Breast epithelium (tissue), 4 donors: ENCODE data around the gene NFAT5. TPM values are rescaled to one million over a fixed set of nuclear protein-coding genes. Genes with fewer than 3 reads are reported as not detected.
"Not testable (repeated sequence)": the region's sequence is repeated elsewhere in the genome, so short reads cannot be mapped to it uniquely, and the experiment has no call there.

ENCODE experiments used
- DNase-seq, 2 donors: peaks; one replicate each; pipeline ENCODE4 v3.0.0-alpha.2; 2019; ENCODE audit warnings: low spot score in 2 of 2
- H3K27ac ChIP-seq, 2 donors: fragments of 200-600 bp; sonication (generic) in 1 of 2; one replicate each; pipeline ENCODE4 v1.5.1; 2016 to 2019; ENCODE audit warnings: mild to moderate bottlenecking in 1 of 2
- H3K27me3 ChIP-seq, 2 donors: fragments of 200-600 bp; sonication (generic) in 1 of 2; one replicate each; pipeline versions ENCODE4 v1.5.1 to v1.6.0; 2017 to 2019; ENCODE audit warnings: control low read depth in 1 of 2, mild to moderate bottlenecking in 1 of 2
- H3K36me3 ChIP-seq: fragments of 200-600 bp; one replicate; pipeline ENCODE4 v1.5.1; 2019
- H3K4me1 ChIP-seq, 2 donors: fragments of 200-600 bp; sonication (generic); one replicate each; pipeline ENCODE4 v1.5.1; 2016 to 2019; ENCODE audit warnings: control low read depth in 1 of 2
- H3K4me3 ChIP-seq, 3 donors: fragments of 200-600 bp; sonication (generic); 1 replicate in 2 of 3; 2 replicates in 1 of 3; pipeline ENCODE4 v1.5.1; 2016 to 2019; ENCODE audit warnings: mild to moderate bottlenecking in 3 of 3, moderate library complexity in 2 of 3
- H3K9me3 ChIP-seq, 2 donors: fragments of 200-600 bp; sonication (generic) in 1 of 2; one replicate each; pipeline ENCODE4 v1.5.1; 2016 to 2019; ENCODE audit warnings: control low read depth in 1 of 2
- POLR2A ChIP-seq: fragments of 450-650 bp; IDR thresholded peaks from one replicate; pipeline ENCODE4 v1.6.1; 2016; ENCODE audit warnings: antibody characterized with exemption, mild to moderate bottlenecking, moderate library complexity
- POLR2AphosphoS5 ChIP-seq, 3 donors: sonication (generic); formaldehyde crosslinking; IDR thresholded peaks; one replicate each; pipeline ENCODE4 v1.6.1; 2017; ENCODE audit warnings: antibody characterized with exemption in 3 of 3
- intact Hi-C: fragments of 100-400 bp; cut with DNase I; formaldehyde crosslinking; loops from one replicate; pipeline ENCODE4 v1.15.1; 2023; ENCODE audit warnings: low total_unique reads
- total RNA-seq, 3 donors: library from RNA; depleted of rRNA; stranded (reverse); fragments of >200 nt; gene quantifications; one replicate each; pipeline ENCODE4 v1.1.0, GENCODE V29; 2016
- TF ChIP-seq, protein P1 (sequence below), 3 donors: fragments of 450-650 bp; IDR thresholded peaks; one replicate each; pipeline ENCODE4 v1.5.1; 2016 to 2017; ENCODE audit warnings: antibody characterized with exemption in 3 of 3, mild to moderate bottlenecking in 3 of 3, moderate library complexity in 3 of 3

Gene NFAT5
- total RNA-seq, 3 donors from 2014 or later = 57.3 to 88.3 (median 63.3) TPM

DNA sequence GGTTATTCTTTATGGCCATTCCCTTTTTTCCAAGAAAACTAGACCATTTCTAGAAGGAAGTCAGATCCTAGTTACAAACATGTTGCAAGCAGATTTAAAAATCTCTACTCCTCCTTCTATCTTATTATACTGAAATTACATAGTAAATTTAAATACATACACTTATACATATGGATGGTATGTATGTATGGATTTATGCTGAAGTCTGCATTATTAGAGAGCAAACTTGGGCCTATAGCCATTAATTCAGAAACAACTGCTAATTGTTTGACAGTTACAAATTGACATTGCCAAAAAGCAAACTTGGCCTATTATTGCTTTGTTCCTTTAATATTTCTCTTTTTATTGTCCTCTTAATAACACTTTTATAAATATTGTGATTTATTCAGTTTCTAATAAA is 67.1 kb downstream of the NFAT5 start:
- H3K9me3 ChIP-seq = peaks cover 0 to 5% of the 10 kb centered on the region in 2 donors
- H3K27me3 ChIP-seq = no peaks in the 10 kb centered on the region
- intact Hi-C loops = no loop called here
- no peaks in the 10 kb centered on the region for H3K4me1 ChIP-seq
- DNase-seq = no peak
- H3K36me3 ChIP-seq = no peaks in the 10 kb centered on the region
- no peak overlapping the region for H3K27ac ChIP-seq
- TF ChIP-seq POLR2A = no peak
- TF ChIP-seq, protein P1, sequence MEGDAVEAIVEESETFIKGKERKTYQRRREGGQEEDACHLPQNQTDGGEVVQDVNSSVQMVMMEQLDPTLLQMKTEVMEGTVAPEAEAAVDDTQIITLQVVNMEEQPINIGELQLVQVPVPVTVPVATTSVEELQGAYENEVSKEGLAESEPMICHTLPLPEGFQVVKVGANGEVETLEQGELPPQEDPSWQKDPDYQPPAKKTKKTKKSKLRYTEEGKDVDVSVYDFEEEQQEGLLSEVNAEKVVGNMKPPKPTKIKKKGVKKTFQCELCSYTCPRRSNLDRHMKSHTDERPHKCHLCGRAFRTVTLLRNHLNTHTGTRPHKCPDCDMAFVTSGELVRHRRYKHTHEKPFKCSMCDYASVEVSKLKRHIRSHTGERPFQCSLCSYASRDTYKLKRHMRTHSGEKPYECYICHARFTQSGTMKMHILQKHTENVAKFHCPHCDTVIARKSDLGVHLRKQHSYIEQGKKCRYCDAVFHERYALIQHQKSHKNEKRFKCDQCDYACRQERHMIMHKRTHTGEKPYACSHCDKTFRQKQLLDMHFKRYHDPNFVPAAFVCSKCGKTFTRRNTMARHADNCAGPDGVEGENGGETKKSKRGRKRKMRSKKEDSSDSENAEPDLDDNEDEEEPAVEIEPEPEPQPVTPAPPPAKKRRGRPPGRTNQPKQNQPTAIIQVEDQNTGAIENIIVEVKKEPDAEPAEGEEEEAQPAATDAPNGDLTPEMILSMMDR (IDR thresholded peaks at IDR 0.05) = no peak
- TF ChIP-seq POLR2AphosphoS5 (IDR thresholded peaks at IDR 0.05) = no peak
- H3K4me3 ChIP-seq = no peak overlapping the region

DNA sequence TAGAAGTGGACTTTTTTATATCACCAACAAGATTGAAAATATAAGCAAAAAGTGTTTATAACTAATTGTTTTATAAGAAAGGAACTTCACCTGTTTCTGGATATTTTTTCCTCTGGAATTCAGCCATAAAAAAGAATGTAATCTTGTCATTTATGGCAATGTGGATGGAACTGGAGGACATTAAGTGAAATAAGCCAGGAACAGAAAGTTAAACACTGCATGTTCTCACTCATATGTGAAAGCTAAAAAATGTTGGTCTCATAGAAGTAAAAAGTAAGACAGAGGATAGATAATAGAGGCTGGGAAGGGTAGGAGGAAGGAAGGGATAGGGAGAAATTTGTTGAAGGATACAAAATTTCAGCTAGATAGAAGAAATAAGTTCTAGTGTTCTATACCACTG is 67.6 kb downstream of the NFAT5 start:
- intact Hi-C loops = no loop called here
- no peak for DNase-seq
- no peaks in the 10 kb centered on the region for H3K36me3 ChIP-seq

DNA sequence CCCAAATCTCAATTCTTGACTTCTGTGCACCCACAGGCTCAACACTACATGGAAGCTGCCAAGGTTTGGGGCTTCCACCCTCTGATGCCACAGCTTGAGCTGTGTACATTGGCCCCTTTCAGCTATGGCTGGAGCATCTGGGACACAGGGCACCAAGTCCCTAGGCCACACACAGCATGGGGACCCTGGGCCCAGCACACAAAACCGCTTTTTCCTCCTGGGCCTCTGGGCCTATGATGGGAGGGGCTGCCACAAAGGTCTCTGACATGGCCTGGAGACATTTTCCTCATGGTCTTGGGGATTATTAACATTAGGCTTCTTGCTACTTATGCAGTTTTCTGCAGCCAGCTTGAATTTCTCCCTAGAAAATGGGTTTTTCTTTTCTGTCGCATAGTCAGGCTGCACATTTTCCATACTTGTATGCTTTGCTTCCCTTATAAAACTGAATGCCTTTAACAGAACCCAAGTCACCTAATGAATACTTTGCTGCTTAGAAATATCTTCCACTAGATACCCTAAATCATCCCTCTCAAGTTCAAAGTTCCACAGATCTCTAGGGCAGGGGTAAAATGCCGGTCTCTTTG is 70.9 kb downstream of the NFAT5 start:
- H3K36me3 ChIP-seq, H3K4me3 ChIP-seq, DNase-seq, intact Hi-C loops, H3K27ac ChIP-seq, H3K4me1 ChIP-seq, H3K9me3 ChIP-seq, H3K27me3 ChIP-seq: not testable (repeated sequence)

More for the DNA sequence above, 67.6 kb downstream of the NFAT5 start:
- Histone ChIP-seq H3K9me3 (peaks cover 0 to 5% of the 10 kb centered on the region in 2 donors), H3K4me1 (no peaks in the 10 kb centered on the region), H3K27ac (no peak overlapping the region), H3K27me3 (no peaks in the 10 kb centered on the region), H3K4me3 (no peak overlapping the region)
- TF ChIP-seq POLR2AphosphoS5 (IDR thresholded peaks at IDR 0.05) = no peak
- TF ChIP-seq, protein P1 (IDR thresholded peaks at IDR 0.05) = no peak
- TF ChIP-seq POLR2A = no peak

DNA sequence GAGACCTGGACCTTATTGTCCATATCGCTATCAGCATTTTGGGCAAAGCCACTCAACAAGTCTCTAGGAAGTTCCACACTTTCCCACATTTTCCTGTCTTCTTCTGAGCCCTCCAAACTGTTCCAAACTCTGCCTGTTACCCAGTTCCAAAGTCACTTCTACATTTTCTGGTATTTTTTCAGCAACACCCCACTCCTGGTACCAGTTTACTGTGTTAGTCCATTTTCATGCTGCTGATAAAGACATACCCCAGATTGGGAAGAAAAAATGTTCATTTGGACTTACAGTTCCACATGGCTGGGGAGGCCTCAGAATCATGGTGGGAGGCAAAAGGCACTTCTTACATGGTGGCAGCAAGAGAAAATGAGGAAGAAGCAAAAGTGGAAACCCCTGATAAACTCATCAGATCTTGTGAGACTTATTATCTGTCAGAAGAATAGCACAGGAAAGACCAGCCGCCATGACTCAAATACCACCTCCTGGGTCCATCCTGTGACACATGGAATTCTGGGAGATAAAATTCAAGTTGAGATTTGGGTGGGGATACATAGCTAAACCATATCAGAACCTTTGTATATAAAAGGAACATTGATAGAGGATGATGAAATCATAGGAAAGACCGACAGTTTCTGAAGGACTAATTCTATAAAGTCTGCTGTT is 71.6 kb downstream of the NFAT5 start:
- intact Hi-C loops, H3K27ac ChIP-seq, H3K4me3 ChIP-seq, H3K36me3 ChIP-seq, H3K27me3 ChIP-seq, H3K9me3 ChIP-seq, H3K4me1 ChIP-seq, DNase-seq: not testable (repeated sequence)

DNA sequence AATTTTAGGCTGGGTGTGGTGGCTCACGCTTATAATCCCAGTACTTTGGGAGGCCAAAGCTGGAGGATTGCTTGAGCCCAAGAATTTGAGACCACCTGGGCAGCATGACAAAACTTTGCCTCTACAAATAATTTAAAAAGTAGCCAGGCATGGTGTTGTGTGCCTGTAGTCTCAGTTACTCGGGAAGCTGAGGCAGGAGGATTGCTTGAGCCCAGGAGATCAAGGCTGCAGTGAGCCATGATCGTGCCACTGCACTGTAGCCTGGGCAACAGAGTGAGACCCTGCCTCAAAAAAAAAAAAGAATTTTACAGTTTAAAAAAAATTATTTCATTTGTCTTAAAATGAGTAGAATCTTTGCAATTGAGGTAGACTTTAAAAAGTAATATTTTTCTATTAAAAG is 78.2 kb downstream of the NFAT5 start:
- not testable (repeated sequence) for H3K27ac ChIP-seq

DNA sequence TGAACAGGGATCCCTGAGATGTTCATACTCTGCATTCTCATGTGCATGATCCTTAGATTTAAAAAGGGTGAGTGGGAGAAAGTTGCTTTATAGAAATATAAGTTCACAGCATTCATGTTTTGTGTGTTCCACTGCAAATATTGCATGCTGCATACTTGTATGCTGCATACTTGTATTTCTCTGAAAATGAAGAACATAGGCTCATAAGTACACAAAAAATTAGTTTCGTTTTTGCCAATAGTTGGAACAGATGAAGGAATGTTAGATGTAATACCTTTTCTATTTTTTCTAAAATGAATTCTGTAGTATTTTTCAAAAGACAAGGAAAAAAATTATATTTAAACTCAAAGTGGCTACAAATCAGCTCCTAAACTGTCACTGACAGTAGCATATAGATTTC is 79.0 kb downstream of the NFAT5 start:
- no peak for DNase-seq
- TF ChIP-seq, protein P1 (IDR thresholded peaks at IDR 0.05) = no peak
- TF ChIP-seq POLR2AphosphoS5 (IDR thresholded peaks at IDR 0.05) = no peak
- Histone ChIP-seq H3K36me3 (no peaks in the 10 kb centered on the region), H3K27me3 (no peaks in the 10 kb centered on the region), H3K4me1 (no peaks in the 10 kb centered on the region), H3K4me3 (no peak overlapping the region), H3K27ac (no peak overlapping the region), H3K9me3 (no peaks in the 10 kb centered on the region)
- intact Hi-C loops = no loop called here

More for the DNA sequence above, 78.2 kb downstream of the NFAT5 start:
- H3K4me3 ChIP-seq, H3K27me3 ChIP-seq, DNase-seq, intact Hi-C loops, H3K36me3 ChIP-seq, H3K9me3 ChIP-seq, H3K4me1 ChIP-seq: not testable (repeated sequence)
